ENCODE results near the gene RAPGEF1. TPM values are rescaled to one million over a fixed set of nuclear protein-coding genes. Genes with fewer than 3 reads are reported as not detected.
A peak's percentile ranks its signal among the peaks of the same experiment; 100 is the strongest.

Gene RAPGEF1
- total RNA-seq, 1 experiment from 2014 or later, result 55.6 TPM

GRCh38 chr9:131528886-131529505, 210.9 kb downstream of the RAPGEF1 start:
- Histone ChIP-seq H3K23ac (ENCODE audit: insufficient read length, low read depth, low read length) (no peak overlapping the region), H2BK120ac (ENCODE audit: low read depth, low read length, poor library complexity, severe bottlenecking) (no peak overlapping the region), H2AK5ac (ENCODE audit: insufficient read length, low read length) (no peak overlapping the region), H2BK12ac (ENCODE audit: insufficient read length, low read depth, low read length) (no peak overlapping the region), H4K91ac (ENCODE audit: insufficient read length, low read depth, low read length) (no peak overlapping the region), H2BK15ac (ENCODE audit: low read depth, low read length) (no peak overlapping the region), H3T11ph (ENCODE audit: low read length) (no peak overlapping the region), H3K79me2 (ENCODE audit: insufficient read depth, low read length) (no peaks in the 10 kb centered on the region; the same call in 1 of the 2 replicates), H2BK5ac (ENCODE audit: insufficient read length, low read length) (no peak overlapping the region), H2BK20ac (ENCODE audit: low read depth, low read length, poor library complexity, severe bottlenecking) (no peak overlapping the region), H3K18ac (ENCODE audit: insufficient read length, low read depth, low read length) (no peak overlapping the region), H4K8ac (replicated peaks; ENCODE audit: insufficient read length, low read depth, low read length) (no peak overlapping the region), H3K23me2 (ENCODE audit: insufficient read length, low read depth, low read length, poor library complexity, severe bottlenecking) (peaks cover 6% of the 10 kb centered on the region), H3K4ac (ENCODE audit: low read depth, low read length) (no peak overlapping the region), H3K9ac (ENCODE audit: extremely low read depth, insufficient read length, low read length) (no peak overlapping the region), H2AFZ (ENCODE audit: low read length) (no peak overlapping the region), H3K27ac (ENCODE audit: insufficient read length, low read depth, low read length) (no peak overlapping the region), H3K14ac (ENCODE audit: insufficient read depth, low read length) (no peak overlapping the region), H3K79me1 (ENCODE audit: insufficient read depth, low read depth, low read length, poor library complexity, severe bottlenecking) (no peaks in the 10 kb centered on the region), H3K4me2 (ENCODE audit: insufficient read depth, insufficient read length, low read length) (no peak overlapping the region), H3K9me3 (ENCODE audit: control insufficient read depth, low read depth, low read length) (no peaks in the 10 kb centered on the region), H3K4me1 (ENCODE audit: insufficient read depth, low read length) (no peaks in the 10 kb centered on the region; the same call in 1 of the 2 replicates), H4K20me1 (ENCODE audit: control insufficient read depth, insufficient read depth, insufficient read length) (no peaks in the 10 kb centered on the region), H3K56ac (ENCODE audit: insufficient read length, low read depth, low read length) (no peak overlapping the region), H4K5ac (ENCODE audit: insufficient read length, low read depth, low read length) (no peak overlapping the region), H3K27me3 (ENCODE audit: insufficient read depth, low read length) (no peaks in the 10 kb centered on the region)
- Mint-ChIP-seq H3K27me3 (ENCODE audit: low read depth) (no peaks in the 10 kb centered on the region), H3K4me1 (peaks cover 0 to 9% of the 10 kb centered on the region in 2 experiments; a peak in 2 of 4 replicates), H3K36me3 (ENCODE audit: insufficient read depth in 1 of 3, low read depth in 3 of 3) (peaks cover 28 to 56% (median 50%) of the 10 kb centered on the region in 3 experiments), H3K4me3 (peak overlapping the region in 1 of 2 experiments; percentile 87; a peak in 2 of 5 replicates), H3K27ac (peak overlapping the region in 1 of 3 experiments; percentile 40; a peak in 1 of 7 replicates), H3K9me3 (no peaks in the 10 kb centered on the region)
- TF ChIP-seq CTCF (conservative IDR thresholded peaks at IDR 0.05), result no peak
- no CpG with 5 or more reads among the region's 35 CpGs for WGBS (ENCODE audit: extremely low coverage, insufficient read length, low lambda C conversion rate)
- no peak for DNase-seq

Measured in H9 (cell line).